NCI-H82 treated with DMSO at 0.1 percent for 48 hours (cell line): ENCODE results near the gene DEFB113.

ENCODE experiments used
- DNase-seq: peaks from one replicate; lab custom pipeline; 2025; ENCODE audit not compliant: unreplicated experiment; lab: John Stamatoyannopoulos, UW

Gene DEFB113

DNA sequence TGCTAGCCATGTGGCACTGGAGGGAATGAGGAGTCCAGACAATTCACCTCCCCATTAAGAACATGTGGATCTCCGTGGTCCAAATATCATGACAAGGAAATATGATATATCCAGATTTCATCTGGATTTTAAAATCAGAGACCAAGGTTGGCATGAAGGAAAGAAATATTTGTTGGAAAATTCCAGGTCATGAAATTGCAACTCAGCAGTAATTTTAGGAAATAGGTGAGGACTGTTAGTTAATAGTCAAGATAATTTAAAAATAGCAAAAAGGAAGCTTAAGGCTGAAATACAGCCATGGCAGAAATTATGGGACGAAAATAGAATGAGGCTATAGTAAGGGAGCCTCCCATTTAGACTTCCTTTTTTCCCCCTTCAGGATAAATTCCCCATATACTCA is 32.4 kb downstream of the DEFB113 start:
- DNase-seq = no peak

DNA sequence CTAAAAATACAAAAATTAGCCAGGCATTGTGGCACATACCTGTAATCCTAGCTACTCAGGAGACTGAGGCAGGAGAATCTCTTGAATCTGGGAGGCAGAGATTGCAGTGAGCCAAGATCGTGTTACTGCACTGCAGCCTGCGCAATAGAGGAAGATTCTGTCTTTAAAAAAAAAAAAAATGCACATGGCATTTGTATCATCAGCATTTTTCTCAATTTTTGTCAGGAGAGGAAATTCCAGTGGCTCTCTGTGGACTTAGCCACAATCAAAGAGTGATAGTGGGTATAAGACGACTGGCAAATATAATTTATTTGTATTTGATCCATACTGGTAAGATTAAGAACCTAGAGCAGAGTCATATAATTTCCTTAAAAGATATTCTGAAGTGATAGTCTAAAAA is 34.0 kb downstream of the DEFB113 start:
- DNase-seq = no peak

DNA sequence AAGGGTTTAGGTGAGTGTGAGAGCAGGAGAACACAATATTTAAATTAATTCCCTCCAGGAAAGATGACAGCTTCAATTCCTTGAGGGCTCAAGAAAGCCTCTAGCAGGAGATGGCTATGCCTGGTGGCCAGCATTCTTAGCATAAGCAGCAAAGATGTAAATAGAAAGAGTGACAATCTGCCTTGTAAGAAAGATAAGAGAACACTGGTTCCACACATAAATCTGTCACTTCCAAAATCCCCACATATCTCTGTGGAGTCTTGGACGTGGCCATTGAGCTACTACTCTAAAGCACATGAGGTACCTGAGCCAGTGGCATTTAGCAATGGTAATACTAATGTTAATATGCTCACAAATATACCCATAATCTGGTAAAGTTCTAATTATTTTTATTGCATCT is 34.7 kb downstream of the DEFB113 start:
- no peak for DNase-seq

DNA sequence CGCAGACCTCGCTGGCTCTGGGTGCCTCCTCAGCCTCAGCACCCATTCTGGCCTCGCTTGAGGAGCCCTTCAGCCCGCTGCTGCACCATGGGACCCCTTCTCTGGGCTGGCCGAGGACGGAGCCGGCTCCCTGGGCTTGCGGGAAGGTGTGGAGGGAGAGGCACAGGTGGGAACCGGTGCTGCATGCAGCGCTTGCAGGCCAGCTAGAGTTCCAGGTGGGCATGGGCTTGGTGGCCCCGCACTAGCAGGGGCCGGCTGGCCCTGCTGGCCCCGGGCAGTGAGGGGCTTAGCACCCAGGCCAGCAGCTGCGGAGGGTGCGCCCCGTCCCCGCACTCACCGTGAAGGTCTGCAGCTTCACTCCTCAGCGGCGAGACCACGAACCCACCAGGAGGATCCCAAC is 35.9 kb downstream of the DEFB113 start:
- DNase-seq = no peak

DNA sequence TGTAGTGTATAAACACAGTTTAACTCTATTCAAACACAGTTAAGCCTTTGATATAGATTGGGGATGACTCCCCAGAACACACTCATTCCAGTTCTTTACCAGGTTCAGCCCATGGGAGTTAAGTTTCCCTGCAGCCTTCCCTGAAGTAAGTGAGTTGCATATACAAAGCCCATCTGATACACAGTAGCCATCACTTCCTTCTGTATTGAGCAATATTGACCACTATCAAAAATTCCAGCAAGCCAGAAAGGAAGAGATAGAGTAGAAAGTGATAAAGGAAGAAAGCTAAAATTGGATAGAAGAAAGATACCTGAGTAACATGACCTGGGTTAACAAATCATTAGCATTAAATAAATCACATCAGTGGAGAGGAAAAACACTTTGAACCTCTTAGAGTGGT is 40.1 kb downstream of the DEFB113 start:
- DNase-seq = no peak

DNA sequence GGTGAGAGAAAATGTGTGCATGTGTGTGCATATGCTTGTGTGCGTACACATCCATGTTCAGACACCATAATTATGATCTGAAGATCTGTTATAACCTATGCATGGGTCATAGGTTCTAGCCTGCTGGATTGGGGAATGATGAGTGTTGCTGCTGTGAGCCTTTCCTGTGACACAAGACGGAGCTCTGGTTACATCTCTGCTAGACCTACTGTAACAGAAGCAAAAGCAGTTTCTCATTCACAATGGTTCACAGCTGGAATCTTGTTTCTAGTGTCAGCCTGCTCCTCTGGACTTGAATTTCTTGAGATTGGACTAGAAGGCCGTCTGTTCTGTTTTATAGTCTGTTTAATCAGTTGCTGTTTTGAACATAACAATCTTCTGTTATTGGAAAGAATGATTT is 45.6 kb downstream of the DEFB113 start:
- DNase-seq = no peak

DNA sequence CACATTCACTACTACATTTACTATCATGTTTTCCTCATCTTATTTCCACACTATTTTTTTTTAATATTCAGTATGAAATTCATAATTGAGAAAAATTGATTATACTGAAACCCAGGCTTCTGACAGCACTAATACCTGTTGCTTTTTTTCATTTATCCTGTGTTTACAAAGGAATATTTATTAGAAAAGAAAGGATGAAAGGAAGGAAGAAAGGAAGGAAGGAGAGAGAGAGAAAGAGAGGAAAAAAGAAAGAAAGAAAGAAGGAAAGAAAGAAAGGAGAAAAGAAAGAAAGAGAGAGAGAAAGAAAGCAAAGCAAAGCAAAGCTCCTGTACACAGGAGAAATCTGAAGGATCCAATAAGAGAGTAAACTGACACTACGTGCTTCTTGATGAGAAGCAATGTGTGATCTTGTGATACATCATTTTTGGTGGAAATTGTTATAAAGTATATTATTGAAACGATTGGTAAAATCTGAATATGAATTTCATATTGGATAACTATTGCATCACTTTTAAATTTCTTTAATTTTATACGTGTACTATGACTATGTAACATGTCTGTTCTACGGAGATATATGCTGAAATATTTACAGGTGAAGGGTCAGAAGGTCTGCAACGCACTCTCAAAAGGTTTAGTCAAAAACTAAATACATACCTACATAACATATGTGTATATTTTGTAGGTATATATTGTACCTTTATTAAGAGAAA is 49.3 kb downstream of the DEFB113 start:
- no peak for DNase-seq

DNA sequence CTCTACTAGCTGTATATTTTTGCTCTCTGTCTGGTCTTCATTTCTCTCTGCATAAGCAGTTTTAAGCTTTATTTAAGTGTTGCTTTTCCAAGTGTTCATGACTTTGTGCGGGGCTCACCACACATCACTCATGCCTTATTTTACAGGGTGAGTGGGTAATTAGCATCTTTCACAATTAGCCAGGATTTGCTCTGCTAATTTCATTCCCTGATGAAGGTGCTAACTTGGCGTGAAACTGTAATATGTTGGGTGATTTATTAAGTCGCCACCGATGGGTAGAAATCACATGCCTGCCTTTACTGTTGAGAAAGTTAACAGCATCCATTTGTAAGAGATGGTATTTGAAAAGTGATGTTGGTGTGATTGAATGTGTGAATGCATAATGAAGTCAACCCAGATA is 50.2 kb downstream of the DEFB113 start:
- no peak for DNase-seq

DNA sequence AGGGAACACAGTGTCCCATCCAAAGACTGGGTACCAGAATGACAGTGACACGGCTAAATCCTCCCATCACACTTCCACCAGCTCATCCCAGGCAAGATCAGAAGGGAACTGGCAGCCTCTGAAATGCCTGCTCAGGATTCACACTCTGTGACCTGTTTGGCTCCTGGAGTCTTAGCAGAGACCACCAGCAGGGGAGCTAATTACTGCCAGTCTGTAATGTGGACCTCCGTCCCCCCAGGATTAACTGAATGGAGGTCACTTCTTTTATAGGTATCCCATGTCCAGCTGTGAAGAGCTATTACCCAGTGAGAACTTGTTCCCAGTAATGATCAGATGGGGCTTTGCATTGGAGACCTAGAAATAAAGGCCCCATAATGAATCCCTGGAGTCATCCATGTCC is 50.6 kb downstream of the DEFB113 start:
- DNase-seq = no peak
